Measurements from ENCODE around the gene DOK6. TPM values are rescaled to one million over a fixed set of nuclear protein-coding genes. Genes with fewer than 3 reads are reported as not detected.

The DOK6 gene
- total and polyA plus RNA-seq, 9 of the 15 experiments (the other 6 are each of a cell fraction or from before 2014, with no cell fraction given): not detected

GRCh38 chr18:69757733-69758132 lies 357.0 kb downstream of the DOK6 start:
- CTCF ChIA-PET (ENCODE audit: low intra/inter-chr PET ratio): no interaction called here

More at GRCh38 chr18:69757733-69758132, 357.0 kb downstream of the DOK6 start:
- H4K20me1 ChIP-seq (replicated peaks; ENCODE audit: control insufficient read depth, insufficient read depth, low read length): no peaks in the 10 kb centered on the region
- no peaks in the 10 kb centered on the region for H3K36me3 ChIP-seq (ENCODE audit: control insufficient read depth, insufficient read depth, low read length)
- FAIRE-seq: no peak
- POLR2A ChIA-PET: interaction anchor here (0.8 to 1.3 kb wide), 2 partner anchors 10 to 15 kb away, joined by 3 read pairs; no protein-coding TSS in a partner anchor
- H3K4me3 ChIP-seq: no peak overlapping the region
- TF ChIP-seq RBBP5 (IDR thresholded peaks at IDR 0.05; ENCODE audit: borderline replicate concordance, insufficient read depth, low read length, poor library complexity, severe bottlenecking) (no peak), NELFE (IDR thresholded peaks at IDR 0.05; ENCODE audit: insufficient read depth, insufficient read length) (no peak), JUND (IDR thresholded peaks at IDR 0.05; ENCODE audit: borderline replicate concordance, low read depth, low read length) (no peak), JUND (tag; IDR thresholded peaks at IDR 0.05; ENCODE audit: borderline replicate concordance, low read depth, low read length) (no peak), HEY1 (CRISPR knock-in tag; IDR thresholded peaks at IDR 0.05; ENCODE audit: borderline replicate concordance) (no peak), CBX2 (IDR thresholded peaks at IDR 0.05; ENCODE audit: insufficient read depth, low read length, poor library complexity, severe bottlenecking) (no peak), NR4A1 (CRISPR knock-in tag; IDR thresholded peaks at IDR 0.05) (no peak), NR4A1 (tag; IDR thresholded peaks at IDR 0.05) (no peak), ZKSCAN1 (IDR thresholded peaks at IDR 0.05; ENCODE audit: low read depth, low read length) (no peak), CBFB (CRISPR knock-in tag; IDR thresholded peaks at IDR 0.05) (no peak)
- TF ChIP-seq, protein P1, sequence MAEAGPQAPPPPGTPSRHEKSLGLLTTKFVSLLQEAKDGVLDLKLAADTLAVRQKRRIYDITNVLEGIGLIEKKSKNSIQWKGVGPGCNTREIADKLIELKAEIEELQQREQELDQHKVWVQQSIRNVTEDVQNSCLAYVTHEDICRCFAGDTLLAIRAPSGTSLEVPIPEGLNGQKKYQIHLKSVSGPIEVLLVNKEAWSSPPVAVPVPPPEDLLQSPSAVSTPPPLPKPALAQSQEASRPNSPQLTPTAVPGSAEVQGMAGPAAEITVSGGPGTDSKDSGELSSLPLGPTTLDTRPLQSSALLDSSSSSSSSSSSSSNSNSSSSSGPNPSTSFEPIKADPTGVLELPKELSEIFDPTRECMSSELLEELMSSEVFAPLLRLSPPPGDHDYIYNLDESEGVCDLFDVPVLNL (CRISPR knock-in tag; IDR thresholded peaks at IDR 0.05; ENCODE audit: low read depth): no peak
- H3K9ac ChIP-seq (ENCODE audit: insufficient read depth in 1 of 2, low read depth in 2 of 2, low read length in 2 of 2): no peak overlapping the region
- ATAC-seq: no peak
- H3K4me2 ChIP-seq (ENCODE audit: insufficient read depth, low read length): no peak overlapping the region
- in situ Hi-C loops (cut with MboI): no loop called here
- no peak overlapping the region for H2AFZ ChIP-seq (ENCODE audit: low read depth, low read length)
- intact Hi-C loops (cut with micrococcal nuclease): no loop called here
- no peak overlapping the region for H3K27ac ChIP-seq (ENCODE audit: extremely low read depth, low read depth, low read length)
- H3K79me2 ChIP-seq (ENCODE audit: control insufficient read depth, insufficient read depth, low read length): no peaks in the 10 kb centered on the region
- H3K9me3 ChIP-seq (replicated peaks; ENCODE audit: control insufficient read depth, insufficient read depth, low read depth, low read length): no peaks in the 10 kb centered on the region
- WGBS (ENCODE audit: insufficient coverage, low coverage, missing lambda C conversion rate): 0% methylated on average over 6 of the region's 6 CpGs
- H3K9me1 ChIP-seq (ENCODE audit: control insufficient read depth, insufficient read depth, low read length): no peaks in the 10 kb centered on the region
- no TSS peak for BruUV-seq (replicated peaks)
- DNase-seq (ENCODE audit: extremely low read depth in 1 of 4, low spot score in 3 of 4): no peak
- no peaks in the 10 kb centered on the region for H3K4me1 ChIP-seq (replicated peaks in 1 of 2; ENCODE audit: control insufficient read depth in 2 of 2, insufficient read depth in 2 of 2, low read length in 2 of 2)
- no peaks in the 10 kb centered on the region for H3K27me3 ChIP-seq (ENCODE audit: control insufficient read depth in 2 of 2, insufficient read depth in 2 of 2, low read length in 2 of 2)
